Fibroblast of mammary gland (primary cell): ENCODE measurements around the gene C2orf92.

Source experiments
- DNase-seq: peaks from one replicate; pipeline ENCODE4 v3.0.0-alpha.2; 2010; ENCODE audit warnings: low read depth
- H3K4me3 ChIP-seq: 2 replicates; pipeline ENCODE4 v1.5.1; 2011; ENCODE audit warnings: low read depth, mild to moderate bottlenecking, low read length, moderate library complexity; ENCODE audit not compliant: control insufficient read depth
- CTCF ChIP-seq: conservative IDR thresholded peaks from 2 replicates; pipeline ENCODE4 v1.5.1; 2011; ENCODE audit warnings: low read depth, low read length, inconsistent platforms; ENCODE audit not compliant: control insufficient read depth, insufficient read depth

C2orf92 gene

GRCh38 chr2:97703741-97704140 lies 34.2 kb downstream of the C2orf92 start:
- no peak for TF ChIP-seq CTCF
- no peak for DNase-seq
- H3K4me3 ChIP-seq: no peak overlapping the region

- no peak for DNase-seq
- TF ChIP-seq CTCF: no peak
- no peak overlapping the region for H3K4me3 ChIP-seq
Measured at GRCh38 chr2:97704989-97705388, 35.5 kb downstream of the C2orf92 start.

- TF ChIP-seq CTCF: no peak
- no peak for DNase-seq
- no peak overlapping the region for H3K4me3 ChIP-seq
Measured at GRCh38 chr2:97706112-97706511, 36.6 kb downstream of the C2orf92 start.

- DNase-seq: no peak
- no peak overlapping the region for H3K4me3 ChIP-seq
- TF ChIP-seq CTCF: no peak
Measured at GRCh38 chr2:97706708-97707345, 37.3 kb downstream of the C2orf92 start.

GRCh38 chr2:97707362-97708047 lies 38.0 kb downstream of the C2orf92 start:
- H3K4me3 ChIP-seq: no peak overlapping the region
- DNase-seq: no peak
- no peak for TF ChIP-seq CTCF

- no peak for DNase-seq
- H3K4me3 ChIP-seq: no peak overlapping the region
- TF ChIP-seq CTCF: no peak
Measured at GRCh38 chr2:97708048-97708380, 38.5 kb downstream of the C2orf92 start.
